GM18502 (cell line): Measurements from ENCODE around the gene MVP.

Experiments
- ATAC-seq: cut with Tn5 transposase; IDR thresholded peaks from one replicate; pipeline ENCODE4 v1.9.1; 2021; ENCODE audit warnings: mild to moderate bottlenecking; ENCODE audit not compliant: unreplicated experiment, poor library complexity

MVP gene

DNA sequence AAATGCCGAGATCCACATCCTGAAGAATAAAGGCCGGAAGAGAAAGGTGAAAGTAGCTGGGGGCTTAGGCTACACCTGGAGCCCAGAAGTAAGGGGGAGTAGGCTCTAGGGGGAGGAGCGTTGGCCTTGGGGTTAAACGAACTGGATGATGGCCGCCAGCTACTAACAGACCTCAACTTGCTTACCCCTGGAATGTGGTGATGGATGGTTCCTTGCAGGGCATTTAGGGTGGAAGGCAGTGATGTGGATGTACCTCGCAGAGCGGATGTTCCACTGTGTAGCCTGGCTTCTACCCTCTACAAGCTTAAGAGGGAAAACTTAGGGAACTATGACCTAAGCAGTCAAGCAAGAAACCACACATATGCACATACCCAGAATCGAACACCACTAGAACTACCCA lies 16.2 kb upstream of the MVP start:
- ATAC-seq: no peak

DNA sequence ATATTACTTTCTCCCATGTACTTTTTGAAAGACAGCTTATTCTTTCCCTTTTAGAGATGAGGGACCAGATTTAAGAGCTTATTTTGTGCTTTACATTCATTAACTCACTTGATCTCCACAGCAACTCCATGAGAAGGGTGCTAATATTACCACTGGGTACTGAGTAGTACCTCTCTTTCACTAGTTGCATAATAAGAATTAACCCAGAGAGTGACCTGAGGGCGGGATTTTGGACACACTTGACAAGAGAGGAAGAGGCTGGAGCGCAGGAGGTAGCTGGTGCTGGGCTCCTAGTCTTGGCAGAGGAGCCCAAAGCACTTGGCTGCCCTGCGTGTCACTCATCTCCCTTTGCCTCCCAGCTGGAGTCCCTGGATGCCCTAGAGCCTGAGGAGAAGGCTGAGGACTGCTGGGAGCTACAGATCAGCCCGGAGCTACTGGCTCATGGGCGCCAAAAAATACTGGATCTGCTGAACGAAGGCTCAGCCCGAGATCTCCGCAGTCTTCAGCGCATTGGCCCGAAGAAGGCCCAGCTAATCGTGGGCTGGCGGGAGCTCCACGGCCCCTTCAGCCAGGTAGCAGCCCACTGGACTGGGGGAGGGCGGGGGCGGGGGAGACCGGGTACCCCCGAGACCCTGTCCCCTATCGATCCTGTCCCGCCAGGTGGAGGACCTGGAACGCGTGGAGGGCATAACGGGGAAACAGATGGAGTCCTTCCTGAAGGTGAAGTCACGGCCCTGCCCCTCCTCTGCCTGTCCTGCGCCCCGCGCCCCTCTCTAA lies 15.6 kb upstream of the MVP start:
- no peak for ATAC-seq

- peak; percentile 54 for ATAC-seq
Measured at GRCh38 chr16:29805232-29806098, 14.8 kb upstream of the MVP start.

- no peak for ATAC-seq
Measured at GRCh38 chr16:29806099-29806579, 14.1 kb upstream of the MVP start, which contains the start of gene MAZ. TSS of gene MAZ (plus strand) at chr16:29806529. CDS start at chr16:29806702, 173 bp downstream.

DNA sequence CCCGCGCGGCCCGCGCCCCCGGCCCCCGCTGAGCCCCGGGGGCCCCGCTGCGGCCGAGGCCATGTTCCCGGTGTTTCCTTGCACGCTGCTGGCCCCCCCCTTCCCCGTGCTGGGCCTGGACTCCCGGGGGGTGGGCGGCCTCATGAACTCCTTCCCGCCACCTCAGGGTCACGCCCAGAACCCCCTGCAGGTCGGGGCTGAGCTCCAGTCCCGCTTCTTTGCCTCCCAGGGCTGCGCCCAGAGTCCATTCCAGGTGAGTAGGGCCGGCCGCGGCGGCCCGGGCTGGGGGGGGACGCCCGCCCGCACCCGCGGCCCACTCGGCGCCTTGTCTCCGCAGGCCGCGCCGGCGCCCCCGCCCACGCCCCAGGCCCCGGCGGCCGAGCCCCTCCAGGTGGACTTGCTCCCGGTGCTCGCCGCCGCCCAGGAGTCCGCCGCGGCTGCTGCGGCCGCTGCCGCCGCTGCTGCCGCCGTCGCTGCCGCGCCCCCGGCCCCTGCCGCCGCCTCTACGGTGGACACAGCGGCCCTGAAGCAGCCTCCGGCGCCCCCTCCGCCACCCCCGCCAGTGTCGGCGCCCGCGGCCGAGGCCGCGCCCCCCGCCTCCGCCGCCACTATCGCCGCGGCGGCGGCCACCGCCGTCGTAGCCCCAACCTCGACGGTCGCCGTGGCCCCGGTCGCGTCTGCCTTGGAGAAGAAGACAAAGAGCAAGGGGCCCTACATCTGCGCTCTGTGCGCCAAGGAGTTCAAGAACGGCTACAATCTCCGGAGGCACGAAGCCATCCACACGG lies 13.4 kb upstream of the MVP start:
- no peak for ATAC-seq

- ATAC-seq: peak; percentile 31
Measured at GRCh38 chr16:29807426-29808218, 12.6 kb upstream of the MVP start.

DNA sequence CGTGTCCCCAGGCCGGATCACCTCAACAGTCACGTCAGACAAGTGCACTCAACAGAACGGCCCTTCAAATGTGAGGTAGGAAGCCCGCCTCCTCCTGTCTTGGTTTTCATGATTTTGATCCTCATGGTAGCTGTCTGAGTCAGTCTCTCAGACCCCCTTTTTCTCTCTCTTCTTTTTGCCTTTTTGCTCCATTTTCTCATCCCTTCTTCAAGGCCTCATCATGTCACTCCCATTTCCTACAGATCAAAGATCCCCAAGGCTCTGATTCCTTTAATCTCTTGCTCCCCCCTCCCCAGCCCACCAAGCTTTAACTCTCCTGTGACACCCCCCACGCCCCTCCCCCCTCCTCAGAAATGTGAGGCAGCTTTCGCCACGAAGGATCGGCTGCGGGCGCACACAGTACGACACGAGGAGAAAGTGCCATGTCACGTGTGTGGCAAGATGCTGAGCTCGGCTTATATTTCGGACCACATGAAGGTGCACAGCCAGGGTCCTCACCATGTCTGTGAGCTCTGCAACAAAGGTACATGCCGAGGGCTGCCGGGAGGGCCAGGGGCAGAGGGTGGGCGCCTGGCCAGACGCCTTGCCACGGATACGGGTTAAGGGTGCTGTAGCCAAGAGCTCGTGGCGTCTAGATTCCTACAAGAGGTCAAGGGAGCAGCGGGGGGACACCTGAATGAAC lies 11.9 kb upstream of the MVP start:
- ATAC-seq: no peak

DNA sequence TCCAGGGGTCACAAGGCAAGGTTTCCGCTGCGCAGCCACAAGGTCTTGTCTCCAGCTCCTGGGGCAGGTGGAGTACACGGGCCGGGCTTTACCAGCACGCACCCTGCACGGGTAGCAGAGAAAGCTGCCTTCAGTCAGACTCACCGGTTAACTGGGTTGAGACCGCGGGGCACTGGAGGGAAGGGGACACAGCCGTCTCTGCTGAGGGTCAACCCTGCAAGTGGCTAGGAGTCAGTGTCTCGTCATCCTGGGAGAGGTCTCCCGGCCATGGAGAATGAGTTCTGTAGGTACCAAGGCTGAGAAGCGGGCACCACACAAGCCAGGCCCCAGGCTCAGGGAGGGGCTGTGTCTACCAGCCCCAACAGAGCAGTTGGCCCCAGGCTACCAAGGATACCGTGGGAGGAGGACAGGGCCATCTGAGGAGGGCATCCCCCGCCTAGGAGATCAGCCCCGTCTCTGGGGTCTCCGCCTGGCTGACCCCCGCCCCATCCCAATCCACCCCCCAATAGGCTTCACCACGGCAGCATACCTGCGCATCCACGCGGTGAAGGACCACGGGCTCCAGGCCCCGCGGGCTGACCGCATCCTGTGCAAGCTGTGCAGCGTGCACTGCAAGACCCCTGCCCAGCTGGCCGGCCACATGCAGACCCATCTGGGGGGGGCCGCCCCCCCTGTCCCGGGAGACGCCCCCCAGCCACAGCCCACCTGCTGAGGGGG lies 11.1 kb upstream of the MVP start:
- ATAC-seq: no peak

- no peak for ATAC-seq
Measured at GRCh38 chr16:29809850-29810698, 10.2 kb upstream of the MVP start.

GRCh38 chr16:29810699-29811169 lies 9.5 kb upstream of the MVP start:
- ATAC-seq: no peak

DNA sequence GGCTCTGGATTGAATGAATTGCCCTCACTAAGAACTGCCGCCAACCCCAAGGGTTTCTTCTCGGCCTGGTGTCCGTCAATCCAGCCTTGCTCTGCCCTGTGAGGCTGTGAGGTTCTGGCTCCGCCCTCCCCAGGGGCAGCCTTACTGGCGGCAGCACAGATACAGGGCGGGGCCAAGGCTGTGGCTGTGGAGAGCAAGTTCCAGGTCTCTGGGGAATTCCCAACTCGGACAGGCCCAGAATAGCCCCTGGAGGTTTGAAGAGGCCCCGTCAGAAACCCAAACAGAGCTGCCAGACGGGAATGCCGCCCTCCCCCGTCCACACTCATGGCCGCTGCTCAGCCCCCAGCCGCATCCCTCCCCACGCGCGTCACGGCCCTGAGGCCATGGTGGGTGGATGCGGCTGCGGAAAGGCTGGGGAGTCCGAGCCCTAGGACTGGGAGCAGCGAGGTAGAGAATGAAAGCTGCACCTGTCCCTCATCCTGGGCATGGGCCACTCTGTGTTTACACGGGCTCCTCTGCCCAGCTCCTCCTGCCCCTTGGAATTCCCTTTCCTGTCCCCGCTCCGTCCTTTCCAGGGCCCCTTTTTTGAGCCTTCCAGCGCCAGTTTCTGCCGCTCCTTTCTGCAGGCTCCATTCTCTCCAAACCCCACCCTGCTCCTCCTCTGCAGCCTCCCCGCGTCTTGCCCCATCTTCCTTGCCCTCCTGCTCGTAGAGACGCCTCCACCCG lies 8.9 kb upstream of the MVP start:
- peak; percentile 39 for ATAC-seq

- ATAC-seq: no peak
Measured at GRCh38 chr16:29811896-29812665, 8.2 kb upstream of the MVP start, which contains the start of gene PRRT2. TSS of gene PRRT2 (plus strand) at chr16:29812193. CDS start at chr16:29813055, 862 bp downstream.

GRCh38 chr16:29812754-29813643 lies 7.3 kb upstream of the MVP start:
- ATAC-seq: no peak

DNA sequence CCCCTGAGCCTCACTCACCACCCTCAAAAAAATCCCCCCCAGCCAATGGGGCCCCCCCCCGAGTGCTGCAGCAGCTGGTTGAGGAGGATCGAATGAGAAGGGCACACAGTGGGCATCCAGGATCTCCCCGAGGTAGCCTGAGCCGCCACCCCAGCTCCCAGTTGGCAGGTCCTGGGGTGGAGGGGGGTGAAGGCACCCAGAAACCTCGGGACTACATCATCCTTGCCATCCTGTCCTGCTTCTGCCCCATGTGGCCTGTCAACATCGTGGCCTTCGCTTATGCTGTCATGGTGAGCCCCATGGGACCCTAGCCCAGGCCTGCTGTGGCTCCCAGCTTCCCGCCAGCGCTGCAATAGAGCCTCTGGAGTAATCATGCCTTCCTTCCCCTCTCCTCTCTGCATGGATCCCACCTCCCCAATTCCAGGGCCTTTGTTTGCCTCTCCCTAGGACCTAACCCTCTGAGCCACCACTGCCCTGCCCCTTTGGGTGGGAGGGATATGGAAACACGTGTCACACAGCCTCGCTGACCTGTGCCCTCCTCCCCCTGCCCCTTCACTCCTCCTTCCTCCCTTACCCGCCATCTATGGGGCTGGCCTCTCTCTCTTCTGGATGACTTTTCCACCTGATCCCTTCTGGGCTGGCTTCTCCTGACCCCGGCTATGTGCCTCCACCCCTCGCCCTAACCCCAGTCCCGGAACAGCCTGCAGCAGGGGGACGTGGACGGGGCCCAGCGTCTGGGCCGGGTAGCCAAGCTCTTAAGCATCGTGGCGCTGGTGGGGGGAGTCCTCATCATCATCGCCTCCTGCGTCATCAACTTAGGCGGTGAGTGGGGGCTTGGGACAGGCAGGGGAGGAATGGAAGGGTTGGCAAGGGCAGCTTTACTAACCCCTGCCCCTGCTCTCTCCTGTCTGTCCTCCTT lies 6.4 kb upstream of the MVP start:
- no peak for ATAC-seq
